Stromal cell of bone marrow (primary cell): ENCODE measurements around the gene DLK2.
"Not testable (repeated sequence)": the region's sequence is repeated elsewhere in the genome, so short reads cannot be mapped to it uniquely, and the experiment has no call there.

Experiments used
- DNase-seq: peaks from one replicate; pipeline ENCODE4 v3.0.0-alpha.2; 2012; ENCODE audit warnings: low read depth

DLK2 gene

GRCh38 chr6:43426928-43427405 is 28.4 kb downstream of the DLK2 start:
- no peak for DNase-seq

- not testable (repeated sequence) for DNase-seq
Measured at GRCh38 chr6:43425083-43425482, 30.3 kb downstream of the DLK2 start.

GRCh38 chr6:43421831-43422230 is 33.5 kb downstream of the DLK2 start:
- no peak for DNase-seq

GRCh38 chr6:43420012-43420709 is 35.2 kb downstream of the DLK2 start:
- no peak for DNase-seq

GRCh38 chr6:43416935-43417334 is 38.4 kb downstream of the DLK2 start:
- DNase-seq: no peak

GRCh38 chr6:43415275-43415674 is 40.1 kb downstream of the DLK2 start:
- not testable (repeated sequence) for DNase-seq

GRCh38 chr6:43413002-43413401 is 42.3 kb downstream of the DLK2 start:
- DNase-seq: no peak

GRCh38 chr6:43412541-43412940 is 42.8 kb downstream of the DLK2 start:
- DNase-seq: no peak

GRCh38 chr6:43410776-43411175 is 44.6 kb downstream of the DLK2 start:
- DNase-seq: not testable (repeated sequence)

GRCh38 chr6:43408259-43408658 is 47.1 kb downstream of the DLK2 start:
- DNase-seq: no peak

- DNase-seq: no peak
Measured at GRCh38 chr6:43407296-43407695, 48.1 kb downstream of the DLK2 start.

GRCh38 chr6:43405354-43405753 is 50.0 kb downstream of the DLK2 start:
- no peak for DNase-seq

GRCh38 chr6:43402820-43403219 is 52.5 kb downstream of the DLK2 start:
- no peak for DNase-seq

GRCh38 chr6:43401730-43402129 is 53.6 kb downstream of the DLK2 start:
- no peak for DNase-seq
